Caco-2 (cell line): ENCODE data around the gene EPS8L2. TPM values are rescaled to one million over a fixed set of nuclear protein-coding genes. Genes with fewer than 3 reads are reported as not detected.

Experiments
- BruUV-seq: library from RNA; stranded (reverse); fragments of 400-500 nt; replicated peaks from 2 replicates; lab custom pipeline; 2021; lab: Mats Ljungman, UMichigan
- CTCF ChIA-PET: fragments of 300-600 bp; sonication (Branson Sonifier 250); formaldehyde crosslinking; loops from one replicate; lab custom pipeline; 2022; ENCODE audit warnings: antibody characterized with exemption; lab: Charles Lee
- POLR2A ChIA-PET: fragments of 300-600 bp; sonication (Branson Sonifier 250); formaldehyde crosslinking; loops from one replicate; lab custom pipeline; 2022; ENCODE audit warnings: antibody characterized with exemption; lab: Charles Lee
- DNase-seq, 2 experiments: peaks; one replicate each; pipeline versions ENCODE4 v3.0.0 to v3.0.0-alpha.2; 2020 to 2022
- H3K27me3 ChIP-seq: replicated peaks from 2 replicates; pipeline ENCODE4 v1.6.0; 2011; ENCODE audit warnings: low read length; ENCODE audit not compliant: control insufficient read depth, insufficient read depth
- H3K36me3 ChIP-seq: 2 replicates; pipeline ENCODE4 v1.5.1; 2011; ENCODE audit warnings: low read length; ENCODE audit not compliant: control insufficient read depth, insufficient read depth
- H3K4me1 ChIP-seq: fragments of 250-450 bp; sonication (Bioruptor Pico); 2 replicates; pipeline ENCODE4 v1.5.1; 2020; ENCODE audit warnings: mild to moderate bottlenecking
- H3K4me3 ChIP-seq: 2 replicates; pipeline ENCODE4 v1.5.1; 2011; ENCODE audit warnings: low read depth, mild to moderate bottlenecking, control low read depth, low read length
- H3K9me3 ChIP-seq: fragments of 250-450 bp; sonication (Bioruptor Pico); 2 replicates; pipeline ENCODE4 v1.5.1; 2020; ENCODE audit warnings: mild to moderate bottlenecking, moderate library complexity
- H3K27ac Mint-ChIP-seq: one replicate; pipeline ENCODE4 v1.8.0; 2022; ENCODE audit warnings: mixed read lengths; ENCODE audit not compliant: unreplicated experiment
- H3K27me3 Mint-ChIP-seq: one replicate; pipeline ENCODE4 v1.8.0; 2022; ENCODE audit warnings: mixed read lengths; ENCODE audit not compliant: insufficient read depth, unreplicated experiment
- H3K36me3 Mint-ChIP-seq: one replicate; pipeline ENCODE4 v1.8.0; 2022; ENCODE audit warnings: mild to moderate bottlenecking, mixed read lengths; ENCODE audit not compliant: insufficient read depth, unreplicated experiment
- H3K4me1 Mint-ChIP-seq: one replicate; pipeline ENCODE4 v1.8.0; 2022; ENCODE audit warnings: low read depth, mixed read lengths; ENCODE audit not compliant: unreplicated experiment
- H3K4me3 Mint-ChIP-seq: one replicate; pipeline ENCODE4 v1.8.0; 2022; ENCODE audit warnings: mild to moderate bottlenecking, moderate library complexity, mixed read lengths; ENCODE audit not compliant: unreplicated experiment
- H3K9me3 Mint-ChIP-seq: one replicate; pipeline ENCODE4 v1.8.0; 2022; ENCODE audit warnings: mixed read lengths; ENCODE audit not compliant: unreplicated experiment
- CTCF ChIP-seq, 2 experiments: fragments of 200-600 bp in 1 of 2; IDR thresholded peaks; 1 replicate in 1 of 2; 2 replicates in 1 of 2; pipeline versions ENCODE4 v1.5.1 to v1.8.0; 2011 to 2022; ENCODE audit warnings: antibody characterized with exemption in 1 of 2, control low read depth in 1 of 2, inconsistent platforms in 1 of 2, low read depth in 1 of 2, low read length in 1 of 2, mild to moderate bottlenecking in 1 of 2, moderate library complexity in 1 of 2; ENCODE audit not compliant: insufficient read depth in 1 of 2, severe bottlenecking in 1 of 2, unreplicated experiment in 1 of 2
- intact Hi-C: fragments of 100-400 bp; cut with micrococcal nuclease; formaldehyde crosslinking; loops from one replicate; pipeline ENCODE4 v1.10.0; 2022; ENCODE audit not compliant: unreplicated experiment
- total RNA-seq: library from RNA; stranded (reverse); gene quantifications from 2 replicates; pipeline ENCODE4 v1.2.3, GENCODE V29; 2022

The EPS8L2 gene
- total RNA-seq, 1 experiment from 2014 or later, result 224 TPM

GRCh38 chr11:665704-666281 lies 40.2 kb upstream of the EPS8L2 start:
- intact Hi-C loops, result no loop called here
- H3K36me3 ChIP-seq, result peaks cover 2% of the 10 kb centered on the region
- Mint-ChIP-seq H3K9me3 (no peaks in the 10 kb centered on the region), H3K36me3 (peaks cover 72% of the 10 kb centered on the region), H3K4me3 (no peak overlapping the region), H3K4me1 (no peaks in the 10 kb centered on the region), H3K27me3 (no peaks in the 10 kb centered on the region), H3K27ac (no peak overlapping the region)
- BruUV-seq, result no TSS peak
- no peak for TF ChIP-seq CTCF (IDR thresholded peaks at IDR 0.05; ENCODE audit: insufficient read depth in 1 of 2, low read depth in 1 of 2, low read length in 1 of 2, severe bottlenecking in 1 of 2, unreplicated experiment in 1 of 2)
- H3K27me3 ChIP-seq, result no peaks in the 10 kb centered on the region
- no peaks in the 10 kb centered on the region for H3K9me3 ChIP-seq
- no peak overlapping the region for H3K4me3 ChIP-seq
- ChIA-PET POLR2A (interaction anchor here (1.0 kb wide), 1 partner anchor 31 kb away, joined by 7 read pairs; no protein-coding TSS in a partner anchor), CTCF (no interaction called here)
- no peaks in the 10 kb centered on the region for H3K4me1 ChIP-seq
- no peak for DNase-seq

GRCh38 chr11:673866-674265 lies 32.2 kb upstream of the EPS8L2 start:
- Histone ChIP-seq H3K9me3 (no peaks in the 10 kb centered on the region), H3K36me3 (peaks cover 5% of the 10 kb centered on the region; the same call in 1 of the 2 replicates), H3K4me3 (no peak overlapping the region), H3K4me1 (no peaks in the 10 kb centered on the region), H3K27me3 (no peaks in the 10 kb centered on the region)
- no peak for TF ChIP-seq CTCF (IDR thresholded peaks at IDR 0.05; ENCODE audit: insufficient read depth in 1 of 2, low read depth in 1 of 2, low read length in 1 of 2, severe bottlenecking in 1 of 2, unreplicated experiment in 1 of 2)
- Mint-ChIP-seq H3K4me3 (no peak overlapping the region), H3K27me3 (no peaks in the 10 kb centered on the region), H3K4me1 (no peaks in the 10 kb centered on the region), H3K36me3 (peaks cover 72% of the 10 kb centered on the region), H3K9me3 (no peaks in the 10 kb centered on the region), H3K27ac (no peak overlapping the region)
- DNase-seq, result no peak
- intact Hi-C loops, result no loop called here
- no TSS peak for BruUV-seq
- CTCF ChIA-PET, result interaction anchor here (0.6 kb wide), 1 partner anchor 12 kb away, joined by 3 read pairs; no protein-coding TSS in a partner anchor
- POLR2A ChIA-PET, result no interaction called here

GRCh38 chr11:674406-674805 lies 31.6 kb upstream of the EPS8L2 start:
- H3K4me1 ChIP-seq, result no peaks in the 10 kb centered on the region
- no peak for DNase-seq
- Mint-ChIP-seq H3K4me3 (no peak overlapping the region), H3K36me3 (peaks cover 74% of the 10 kb centered on the region), H3K4me1 (no peaks in the 10 kb centered on the region), H3K27me3 (no peaks in the 10 kb centered on the region), H3K27ac (no peak overlapping the region), H3K9me3 (no peaks in the 10 kb centered on the region)
- intact Hi-C loops, result no loop called here
- H3K9me3 ChIP-seq, result no peaks in the 10 kb centered on the region
- H3K36me3 ChIP-seq, result peaks cover 5% of the 10 kb centered on the region; the same call in 1 of the 2 replicates
- H3K27me3 ChIP-seq, result no peaks in the 10 kb centered on the region
- TF ChIP-seq CTCF (IDR thresholded peaks at IDR 0.05; ENCODE audit: insufficient read depth in 1 of 2, low read depth in 1 of 2, low read length in 1 of 2, severe bottlenecking in 1 of 2, unreplicated experiment in 1 of 2), result no peak
- no peak overlapping the region for H3K4me3 ChIP-seq
- CTCF ChIA-PET, result no interaction called here
- POLR2A ChIA-PET, result no interaction called here
- no TSS peak for BruUV-seq
